GM12878 (cell line): ENCODE data around the gene GRAMD1A.

Source experiments
- CTCF ChIP-seq, 3 experiments: IDR thresholded peaks in 2 of 3; conservative IDR thresholded peaks in 1 of 3; 2 replicates each; pipeline ENCODE4 v1.5.1; 2011; ENCODE audit warnings: low read depth in 3 of 3, low read length in 3 of 3, mild to moderate bottlenecking in 3 of 3, control low read depth in 2 of 3, moderate library complexity in 2 of 3, inconsistent platforms in 1 of 3, mixed read lengths in 1 of 3; ENCODE audit not compliant: control insufficient read depth in 2 of 3, insufficient read depth in 1 of 3; ENCODE audit errors: extremely low read depth in 1 of 3
- EZH2 ChIP-seq: IDR thresholded peaks from 2 replicates; pipeline ENCODE4 v1.6.1; 2012; ENCODE audit warnings: low read depth, mild to moderate bottlenecking, control low read depth, inconsistent platforms, low read length, borderline replicate concordance; ENCODE audit not compliant: control insufficient read depth
- POLR2A ChIP-seq: IDR thresholded peaks from 2 replicates; pipeline ENCODE4 v1.6.1; 2011; ENCODE audit warnings: low read depth, mild to moderate bottlenecking, low read length
- TCF12 ChIP-seq: IDR thresholded peaks from 2 replicates; pipeline ENCODE4 v1.6.1; 2011; ENCODE audit warnings: low read depth, mild to moderate bottlenecking, low read length

GRCh38 chr19:34985249-34986022 is 14.7 kb upstream of the GRAMD1A start:
- no peak for TF ChIP-seq POLR2A
- TF ChIP-seq CTCF (IDR thresholded peaks at IDR 0.05 in 2 of 3, conservative IDR thresholded peaks at IDR 0.05 in 1 of 3; ENCODE audit: control insufficient read depth in 2 of 3, extremely low read depth in 1 of 3, insufficient read depth in 1 of 3, low read depth in 3 of 3, low read length in 3 of 3): no peak
- TF ChIP-seq EZH2: no peak
- no peak for TF ChIP-seq TCF12
